ENCODE data around the gene PAAF1.

Gene PAAF1

GRCh38 chr11:73978576-73979086 is 101.8 kb downstream of the PAAF1 start:
- Histone ChIP-seq H3K36me3 (ENCODE audit: control insufficient read depth in 1 of 2, insufficient read depth in 2 of 2, low read length in 2 of 2) (peaks cover 44 to 47% of the 10 kb centered on the region in 2 donors), H3K4me3 (ENCODE audit: low read depth in 1 of 2, low read length in 2 of 2) (no peak overlapping the region), H3K9ac (ENCODE audit: low read depth in 1 of 2, low read length in 2 of 2) (no peak overlapping the region), H3K4me1 (ENCODE audit: control insufficient read depth in 1 of 2, insufficient read depth in 2 of 2, low read length in 2 of 2) (peaks cover 50 to 55% of the 10 kb centered on the region in 2 donors), H3K27ac (ENCODE audit: low read depth, low read length) (no peak overlapping the region), H3K9me3 (ENCODE audit: control insufficient read depth in 1 of 2, low read length in 2 of 2) (no peaks in the 10 kb centered on the region), H3K27me3 (ENCODE audit: control insufficient read depth in 1 of 2, insufficient read depth in 2 of 2, low read length in 2 of 2) (no peaks in the 10 kb centered on the region)

GRCh38 chr11:73980001-73980961 is 103.5 kb downstream of the PAAF1 start:
- Histone ChIP-seq H3K9me3 (ENCODE audit: control insufficient read depth in 1 of 2, low read length in 2 of 2) (no peaks in the 10 kb centered on the region), H3K27me3 (ENCODE audit: control insufficient read depth in 1 of 2, insufficient read depth in 2 of 2, low read length in 2 of 2) (no peaks in the 10 kb centered on the region), H3K36me3 (ENCODE audit: control insufficient read depth in 1 of 2, insufficient read depth in 2 of 2, low read length in 2 of 2) (peaks cover 33 to 37% of the 10 kb centered on the region in 2 donors), H3K4me3 (ENCODE audit: low read depth in 1 of 2, low read length in 2 of 2) (peak overlapping the region; percentile 73 to 96), H3K9ac (ENCODE audit: low read depth in 1 of 2, low read length in 2 of 2) (peak overlapping the region; percentile 71 to 93), H3K27ac (ENCODE audit: low read depth, low read length) (peak overlapping the region; percentile 38), H3K4me1 (ENCODE audit: control insufficient read depth in 1 of 2, insufficient read depth in 2 of 2, low read length in 2 of 2) (peaks cover 40% of the 10 kb centered on the region in 2 donors)
